Measurements from ENCODE around the gene AFF1. TPM values are rescaled to one million over a fixed set of nuclear protein-coding genes. Genes with fewer than 3 reads are reported as not detected.

AFF1 gene
- total and polyA plus RNA-seq, 2 of the 4 experiments (the other 2 are of a cell fraction), result 7.0 to 9.6 TPM

DNA sequence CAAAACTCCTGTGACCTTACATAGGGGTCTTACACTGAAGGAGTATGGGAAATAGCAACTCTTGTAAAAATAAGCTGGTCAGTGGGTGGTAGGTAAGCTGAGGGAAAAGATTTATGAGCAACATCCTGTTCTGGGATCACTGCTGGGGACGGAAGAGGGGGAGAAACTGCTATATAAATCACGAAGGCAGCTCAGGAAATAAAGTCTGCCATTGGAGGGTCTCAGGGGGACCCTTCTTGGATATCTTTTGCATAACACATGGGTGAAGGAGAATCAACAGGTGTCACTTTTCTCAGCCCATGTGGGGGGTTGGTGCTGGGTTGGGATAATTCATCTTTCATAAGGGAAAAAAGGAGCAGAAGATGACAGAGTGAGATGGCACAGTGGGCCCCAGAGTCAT lies 33.7 kb downstream of the AFF1 start:
- H3K4me1 ChIP-seq (ENCODE audit: control insufficient read depth, insufficient read depth, low read length), result peaks cover 3% of the 10 kb centered on the region; the same call in 1 of the 2 replicates
- TF ChIP-seq RCOR1 (IDR thresholded peaks at IDR 0.05; ENCODE audit: insufficient replicate concordance, low read length) (no peak), CHD1 (IDR thresholded peaks at IDR 0.05; ENCODE audit: low read depth, low read length) (no peak), MAFK (IDR thresholded peaks at IDR 0.05; ENCODE audit: low read depth, low read length) (no peak), RAD21 (IDR thresholded peaks at IDR 0.05; ENCODE audit: low read length) (no peak), FOS (IDR thresholded peaks at IDR 0.05; ENCODE audit: low read depth, low read length) (no peak), CEBPB (IDR thresholded peaks at IDR 0.05; ENCODE audit: low read depth, low read length) (no peak), POLR2A (IDR thresholded peaks at IDR 0.05; ENCODE audit: low read depth, low read length) (no peak), BHLHE40 (IDR thresholded peaks at IDR 0.05; ENCODE audit: low read depth, low read length) (no peak), SMC3 (IDR thresholded peaks at IDR 0.05; ENCODE audit: low read depth, low read length) (no peak), NFE2L2 (IDR thresholded peaks at IDR 0.05; ENCODE audit: low read depth, low read length) (no peak), RFX5 (IDR thresholded peaks at IDR 0.05; ENCODE audit: low read depth, low read length) (no peak), MXI1 (IDR thresholded peaks at IDR 0.05; ENCODE audit: borderline replicate concordance, low read depth, low read length) (no peak), MAZ (IDR thresholded peaks at IDR 0.05; ENCODE audit: borderline replicate concordance, low read depth, low read length) (no peak)
- TF ChIP-seq, protein P1, sequence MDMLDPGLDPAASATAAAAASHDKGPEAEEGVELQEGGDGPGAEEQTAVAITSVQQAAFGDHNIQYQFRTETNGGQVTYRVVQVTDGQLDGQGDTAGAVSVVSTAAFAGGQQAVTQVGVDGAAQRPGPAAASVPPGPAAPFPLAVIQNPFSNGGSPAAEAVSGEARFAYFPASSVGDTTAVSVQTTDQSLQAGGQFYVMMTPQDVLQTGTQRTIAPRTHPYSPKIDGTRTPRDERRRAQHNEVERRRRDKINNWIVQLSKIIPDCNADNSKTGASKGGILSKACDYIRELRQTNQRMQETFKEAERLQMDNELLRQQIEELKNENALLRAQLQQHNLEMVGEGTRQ (IDR thresholded peaks at IDR 0.05; ENCODE audit: low read depth, low read length), result no peak
- TF ChIP-seq, protein P2, sequence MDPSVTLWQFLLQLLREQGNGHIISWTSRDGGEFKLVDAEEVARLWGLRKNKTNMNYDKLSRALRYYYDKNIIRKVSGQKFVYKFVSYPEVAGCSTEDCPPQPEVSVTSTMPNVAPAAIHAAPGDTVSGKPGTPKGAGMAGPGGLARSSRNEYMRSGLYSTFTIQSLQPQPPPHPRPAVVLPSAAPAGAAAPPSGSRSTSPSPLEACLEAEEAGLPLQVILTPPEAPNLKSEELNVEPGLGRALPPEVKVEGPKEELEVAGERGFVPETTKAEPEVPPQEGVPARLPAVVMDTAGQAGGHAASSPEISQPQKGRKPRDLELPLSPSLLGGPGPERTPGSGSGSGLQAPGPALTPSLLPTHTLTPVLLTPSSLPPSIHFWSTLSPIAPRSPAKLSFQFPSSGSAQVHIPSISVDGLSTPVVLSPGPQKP (IDR thresholded peaks at IDR 0.05; ENCODE audit: borderline replicate concordance, low read depth, low read length), result no peak
- TF ChIP-seq, protein P3, sequence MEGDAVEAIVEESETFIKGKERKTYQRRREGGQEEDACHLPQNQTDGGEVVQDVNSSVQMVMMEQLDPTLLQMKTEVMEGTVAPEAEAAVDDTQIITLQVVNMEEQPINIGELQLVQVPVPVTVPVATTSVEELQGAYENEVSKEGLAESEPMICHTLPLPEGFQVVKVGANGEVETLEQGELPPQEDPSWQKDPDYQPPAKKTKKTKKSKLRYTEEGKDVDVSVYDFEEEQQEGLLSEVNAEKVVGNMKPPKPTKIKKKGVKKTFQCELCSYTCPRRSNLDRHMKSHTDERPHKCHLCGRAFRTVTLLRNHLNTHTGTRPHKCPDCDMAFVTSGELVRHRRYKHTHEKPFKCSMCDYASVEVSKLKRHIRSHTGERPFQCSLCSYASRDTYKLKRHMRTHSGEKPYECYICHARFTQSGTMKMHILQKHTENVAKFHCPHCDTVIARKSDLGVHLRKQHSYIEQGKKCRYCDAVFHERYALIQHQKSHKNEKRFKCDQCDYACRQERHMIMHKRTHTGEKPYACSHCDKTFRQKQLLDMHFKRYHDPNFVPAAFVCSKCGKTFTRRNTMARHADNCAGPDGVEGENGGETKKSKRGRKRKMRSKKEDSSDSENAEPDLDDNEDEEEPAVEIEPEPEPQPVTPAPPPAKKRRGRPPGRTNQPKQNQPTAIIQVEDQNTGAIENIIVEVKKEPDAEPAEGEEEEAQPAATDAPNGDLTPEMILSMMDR (conservative IDR thresholded peaks at IDR 0.05; ENCODE audit: low read depth, low read length), result no peak
- H3K4me3 ChIP-seq (ENCODE audit: insufficient read depth, low read depth, low read length), result no peak overlapping the region
- H3K4ac ChIP-seq (ENCODE audit: low read depth, low read length), result no peak overlapping the region
- no peak overlapping the region for H3K18ac ChIP-seq (ENCODE audit: low read depth, low read length)
- H3K79me1 ChIP-seq (ENCODE audit: low read depth in 1 of 2, low read length in 2 of 2), result peaks cover 27 to 29% of the 10 kb centered on the region in 2 experiments
- no peak overlapping the region for H3K27ac ChIP-seq (ENCODE audit: insufficient read depth, low read length)
- no peaks in the 10 kb centered on the region for H4K20me1 ChIP-seq (ENCODE audit: insufficient read depth, low read length)
- no peak overlapping the region for H2AFZ ChIP-seq (replicated peaks; ENCODE audit: low read length, poor library complexity)
- no peak overlapping the region for H2BK15ac ChIP-seq (ENCODE audit: low read depth, low read length)
- no peak overlapping the region for H4K8ac ChIP-seq (ENCODE audit: low read depth in 2 of 2, low read length in 2 of 2)
- no peaks in the 10 kb centered on the region for H3K9me3 ChIP-seq (ENCODE audit: control insufficient read depth, insufficient read depth, low read length)
- no peak overlapping the region for H4K5ac ChIP-seq (ENCODE audit: low read depth, low read length)
- CTCF ChIA-PET, result interaction anchor here (0.7 kb wide), 2 partner anchors 22 to 1484 kb away, joined by 3 to 4 read pairs; no protein-coding TSS in a partner anchor
- H4K91ac ChIP-seq (ENCODE audit: insufficient read depth, low read depth, low read length), result no peak overlapping the region
- no peak overlapping the region for H3K4me2 ChIP-seq (ENCODE audit: low read depth, low read length)
- no peak overlapping the region for H2BK120ac ChIP-seq (ENCODE audit: low read depth, low read length)
- 75% methylated on average over 1 of the region's 2 CpGs; no CpG with 5 or more reads in 1 of the 2 experiments for WGBS, 2 experiments (ENCODE audit: extremely low coverage in 2 of 2, insufficient read length in 1 of 2)
- dilution Hi-C loops (cut with HindIII; ENCODE audit: low sequenced_read_pairs, unreplicated experiment), result no loop called here
- peaks cover 5% of the 10 kb centered on the region; the same call in 1 of the 2 replicates for H3K9me1 ChIP-seq (ENCODE audit: insufficient read depth, low read length)
- H2BK5ac ChIP-seq (ENCODE audit: low read depth, low read length, poor library complexity, severe bottlenecking), result no peak overlapping the region
- no peaks in the 10 kb centered on the region for H3K36me3 ChIP-seq (ENCODE audit: control insufficient read depth, insufficient read depth, low read length)
- no peak for DNase-seq
- BruUV-seq (replicated peaks), result no TSS peak
- no peak overlapping the region for H2AK9ac ChIP-seq (replicated peaks; ENCODE audit: low read depth, low read length, poor library complexity)
- H2AK5ac ChIP-seq (ENCODE audit: low read depth, low read length), result no peak overlapping the region
- intact Hi-C loops (cut with micrococcal nuclease), result no loop called here
- H3K14ac ChIP-seq (replicated peaks; ENCODE audit: low read depth, low read length), result no peak overlapping the region
- no peak overlapping the region for H3K56ac ChIP-seq (ENCODE audit: extremely low read depth, insufficient read depth, low read length)
- ATAC-seq (ENCODE audit: low read depth), result no peak
- no peak overlapping the region for H3K23ac ChIP-seq (ENCODE audit: low read depth, low read length)
- H2BK20ac ChIP-seq (ENCODE audit: low read depth, low read length), result no peak overlapping the region
- POLR2A ChIA-PET (ENCODE audit: unreplicated experiment), result no interaction called here
- no peaks in the 10 kb centered on the region for H3K27me3 ChIP-seq (ENCODE audit: control insufficient read depth, insufficient read depth, low read length)
- H3K9ac ChIP-seq (ENCODE audit: low read depth, low read length), result no peak overlapping the region
- in situ Hi-C loops (cut with MboI; ENCODE audit: low sequenced_read_pairs), result no loop called here

Data from IMR-90 (cell line).